ENCODE results near the gene ZNF414. TPM values are rescaled to one million over a fixed set of nuclear protein-coding genes. Genes with fewer than 3 reads are reported as not detected.
A peak's percentile ranks its signal among the peaks of the same experiment; 100 is the strongest.
"Not testable (repeated sequence)": the region's sequence is repeated elsewhere in the genome, so short reads cannot be mapped to it uniquely, and the experiment has no call there.

Gene ZNF414
- total RNA-seq, 1 donor from 2014 or later, result 5.4 TPM

- DNase-seq (ENCODE audit: low read depth), result no peak
Measured at GRCh38 chr19:8518536-8518935, 4.6 kb upstream of the ZNF414 start.

GRCh38 chr19:8517551-8518442, 3.8 kb upstream of the ZNF414 start:
- DNase-seq (ENCODE audit: low read depth), result no peak

GRCh38 chr19:8515317-8515716, 1.4 kb upstream of the ZNF414 start:
- DNase-seq (ENCODE audit: low read depth), result no peak

GRCh38 chr19:8514505-8515009, 590 bp upstream of the ZNF414 start:
- not testable (repeated sequence) for DNase-seq (ENCODE audit: low read depth)

- DNase-seq (ENCODE audit: low read depth), result peak; percentile 18
Measured at GRCh38 chr19:8513036-8513686, 806 bp downstream of the ZNF414 start.

- no peak for DNase-seq (ENCODE audit: low read depth)
Measured at GRCh38 chr19:8512115-8512967, 1.6 kb downstream of the ZNF414 start.

- no peak for DNase-seq (ENCODE audit: low read depth)
Measured at GRCh38 chr19:8511573-8512101, 2.3 kb downstream of the ZNF414 start.

GRCh38 chr19:8510589-8511115, 3.3 kb downstream of the ZNF414 start:
- no peak for DNase-seq (ENCODE audit: low read depth)

GRCh38 chr19:8506402-8506957, 7.5 kb downstream of the ZNF414 start:
- DNase-seq (ENCODE audit: low read depth), result no peak

- peak; percentile 83 for DNase-seq (ENCODE audit: low read depth)
Measured at GRCh38 chr19:8505680-8506401, 8.1 kb downstream of the ZNF414 start.

GRCh38 chr19:8504919-8505318, 9.0 kb downstream of the ZNF414 start:
- no peak for DNase-seq (ENCODE audit: low read depth)

GRCh38 chr19:8504171-8504570, 9.8 kb downstream of the ZNF414 start:
- peak; percentile 29 for DNase-seq (ENCODE audit: low read depth)

GRCh38 chr19:8503510-8503909, 10.5 kb downstream of the ZNF414 start:
- DNase-seq (ENCODE audit: low read depth), result no peak

- no peak for DNase-seq (ENCODE audit: low read depth)
Measured at GRCh38 chr19:8501981-8502380, 12.0 kb downstream of the ZNF414 start.

- peak; percentile 60 for DNase-seq (ENCODE audit: low read depth)
Measured at GRCh38 chr19:8501516-8501915, 12.5 kb downstream of the ZNF414 start.

- no peak for DNase-seq (ENCODE audit: low read depth)
Measured at GRCh38 chr19:8500158-8500557, 13.8 kb downstream of the ZNF414 start.

- DNase-seq (ENCODE audit: low read depth), result no peak
Measured at GRCh38 chr19:8499048-8499833, 14.7 kb downstream of the ZNF414 start.

- no peak for DNase-seq (ENCODE audit: low read depth)
Measured at GRCh38 chr19:8498295-8498694, 15.7 kb downstream of the ZNF414 start.

GRCh38 chr19:8494158-8494557, 19.8 kb downstream of the ZNF414 start:
- DNase-seq (ENCODE audit: low read depth), result no peak

Measured in myocyte (in vitro differentiated cells).